OCI-LY7 (cell line): Measurements from ENCODE around the gene PPP1R14C. TPM values are rescaled to one million over a fixed set of nuclear protein-coding genes. Genes with fewer than 3 reads are reported as not detected.
"Not testable (repeated sequence)": the region's sequence is repeated elsewhere in the genome, so short reads cannot be mapped to it uniquely, and the experiment has no call there.

Source experiments
- BruUV-seq: library from RNA; stranded (reverse); fragments of 400-500 nt; replicated peaks from 2 replicates; lab custom pipeline; 2021; lab: Mats Ljungman, UMichigan
- CTCF ChIA-PET: fragments of 300-600 bp; sonication (Branson Sonifier 250); formaldehyde crosslinking; loops from one replicate; lab custom pipeline; 2022; ENCODE audit warnings: antibody characterized with exemption; ENCODE audit not compliant: unreplicated experiment; lab: Charles Lee
- POLR2A ChIA-PET: fragments of 300-600 bp; sonication (Branson Sonifier 250); formaldehyde crosslinking; loops from one replicate; lab custom pipeline; 2022; ENCODE audit warnings: antibody characterized with exemption; lab: Charles Lee
- DNase-seq: peaks from one replicate; pipeline ENCODE4 v3.0.0-alpha.2; 2015; ENCODE audit warnings: low spot score
- H2AFZ ChIP-seq: fragments of 200-600 bp; sonication (generic), shearing (Covaris generic); 2 replicates; pipeline ENCODE4 v1.6.1; 2014; ENCODE audit warnings: mild to moderate bottlenecking, antibody characterized with exemption, low read length, moderate library complexity
- H3K27ac ChIP-seq: fragments of 200-600 bp; sonication (generic); 2 replicates; pipeline ENCODE4 v1.5.1; 2014; ENCODE audit warnings: mixed run types, low read depth, mild to moderate bottlenecking, moderate library complexity, low read length, inconsistent platforms; ENCODE audit not compliant: poor library complexity, severe bottlenecking
- H3K36me3 ChIP-seq: fragments of 200-600 bp; sonication (generic); 2 replicates; pipeline ENCODE4 v1.6.1; 2014; ENCODE audit warnings: mild to moderate bottlenecking, antibody characterized with exemption, low read length, moderate library complexity, mixed read lengths; ENCODE audit not compliant: insufficient read depth
- H3K4me1 ChIP-seq: fragments of 200-600 bp; sonication (generic); 2 replicates; pipeline ENCODE4 v1.5.1; 2014; ENCODE audit warnings: mild to moderate bottlenecking, low read length; ENCODE audit not compliant: insufficient read depth, poor library complexity, severe bottlenecking
- H3K4me2 ChIP-seq: fragments of 200-600 bp; sonication (generic); 2 replicates; pipeline ENCODE4 v1.6.1; 2014; ENCODE audit warnings: mild to moderate bottlenecking, low read length
- H3K4me3 ChIP-seq: fragments of 200-600 bp; sonication (generic); 2 replicates; pipeline ENCODE4 v1.5.1; 2014; ENCODE audit warnings: mild to moderate bottlenecking, low read depth, low read length; ENCODE audit not compliant: poor library complexity, severe bottlenecking
- H3K79me2 ChIP-seq: fragments of 200-600 bp; sonication (generic); 2 replicates; pipeline ENCODE4 v1.6.1; 2016; ENCODE audit warnings: low read depth, mild to moderate bottlenecking, low read length, moderate library complexity, mixed read lengths; ENCODE audit not compliant: insufficient read depth
- H3K9me2 ChIP-seq: fragments of 200-600 bp; sonication (generic); 2 replicates; pipeline ENCODE4 v1.6.1; 2016; ENCODE audit warnings: mild to moderate bottlenecking, low read length, mixed read lengths; ENCODE audit not compliant: insufficient read depth
- H3K9me3 ChIP-seq: fragments of 200-600 bp; sonication (generic); 2 replicates; pipeline ENCODE4 v1.6.1; 2014; ENCODE audit warnings: mild to moderate bottlenecking, mixed run types, low read length, mixed read lengths
- H4K20me1 ChIP-seq: fragments of 200-600 bp; sonication (generic); 2 replicates; pipeline ENCODE4 v1.6.1; 2014; ENCODE audit warnings: mild to moderate bottlenecking, antibody characterized with exemption, low read length, moderate library complexity, mixed read lengths; ENCODE audit not compliant: insufficient read depth
- EZH2phosphoT487 ChIP-seq: fragments of 200-600 bp; sonication (generic); IDR thresholded peaks from 2 replicates; pipeline ENCODE4 v1.6.1; 2018; ENCODE audit warnings: low read depth, borderline replicate concordance, mild to moderate bottlenecking, mixed run types, antibody characterized with exemption, low read length, moderate library complexity, mixed read lengths
- intact Hi-C: fragments of 100-400 bp; cut with micrococcal nuclease; formaldehyde crosslinking; loops from one replicate; pipeline ENCODE4 v1.10.0; 2022; ENCODE audit not compliant: unreplicated experiment
- total RNA-seq, 2 experiments: library from RNA; depleted of rRNA in 1 of 2; stranded (reverse); fragments of >200 nt in 1 of 2; shearing (Covaris generic) in 1 of 2; gene quantifications; 2 replicates each; pipeline ENCODE4 v1.2.3, GENCODE V29; 2014 to 2022
- TF ChIP-seq, protein P1 (sequence below): fragments of 200-600 bp; sonication (generic); conservative IDR thresholded peaks from 2 replicates; pipeline ENCODE4 v1.5.1; 2014; ENCODE audit warnings: mild to moderate bottlenecking, antibody characterized with exemption, low read length, moderate library complexity, mixed read lengths

Gene PPP1R14C
- total RNA-seq, 2 experiments from 2014 or later = 1.8 TPM; not detected in 1

GRCh38 chr6:150134280-150134920 is 8.4 kb upstream of the PPP1R14C start:
- H2AFZ ChIP-seq = no peak overlapping the region
- H3K27ac ChIP-seq = no peak overlapping the region
- no peaks in the 10 kb centered on the region for H3K79me2 ChIP-seq
- no peaks in the 10 kb centered on the region for H4K20me1 ChIP-seq
- no TSS peak for BruUV-seq
- 0 out of 2 replicates have a peak, but pooled peaks cover 13% of the 10 kb centered on the region for H3K9me3 ChIP-seq
- ChIA-PET CTCF (no interaction called here), POLR2A (interaction anchor here (0.6 to 1.3 kb wide), 3 partner anchors 11 to 262 kb away, joined by 3 to 5 read pairs (median 3); no protein-coding TSS in a partner anchor)
- TF ChIP-seq, protein P1, sequence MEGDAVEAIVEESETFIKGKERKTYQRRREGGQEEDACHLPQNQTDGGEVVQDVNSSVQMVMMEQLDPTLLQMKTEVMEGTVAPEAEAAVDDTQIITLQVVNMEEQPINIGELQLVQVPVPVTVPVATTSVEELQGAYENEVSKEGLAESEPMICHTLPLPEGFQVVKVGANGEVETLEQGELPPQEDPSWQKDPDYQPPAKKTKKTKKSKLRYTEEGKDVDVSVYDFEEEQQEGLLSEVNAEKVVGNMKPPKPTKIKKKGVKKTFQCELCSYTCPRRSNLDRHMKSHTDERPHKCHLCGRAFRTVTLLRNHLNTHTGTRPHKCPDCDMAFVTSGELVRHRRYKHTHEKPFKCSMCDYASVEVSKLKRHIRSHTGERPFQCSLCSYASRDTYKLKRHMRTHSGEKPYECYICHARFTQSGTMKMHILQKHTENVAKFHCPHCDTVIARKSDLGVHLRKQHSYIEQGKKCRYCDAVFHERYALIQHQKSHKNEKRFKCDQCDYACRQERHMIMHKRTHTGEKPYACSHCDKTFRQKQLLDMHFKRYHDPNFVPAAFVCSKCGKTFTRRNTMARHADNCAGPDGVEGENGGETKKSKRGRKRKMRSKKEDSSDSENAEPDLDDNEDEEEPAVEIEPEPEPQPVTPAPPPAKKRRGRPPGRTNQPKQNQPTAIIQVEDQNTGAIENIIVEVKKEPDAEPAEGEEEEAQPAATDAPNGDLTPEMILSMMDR = no peak
- TF ChIP-seq EZH2phosphoT487 = no peak
- H3K4me2 ChIP-seq = no peak overlapping the region
- H3K36me3 ChIP-seq = no peaks in the 10 kb centered on the region
- intact Hi-C loops = no loop called here
- DNase-seq = no peak
- H3K4me1 ChIP-seq = no peaks in the 10 kb centered on the region
- H3K4me3 ChIP-seq = no peak overlapping the region
- H3K9me2 ChIP-seq = no peaks in the 10 kb centered on the region

- CTCF ChIA-PET, H3K79me2 ChIP-seq, H2AFZ ChIP-seq, H3K9me2 ChIP-seq, DNase-seq, H4K20me1 ChIP-seq, H3K4me3 ChIP-seq, H3K4me1 ChIP-seq, H3K4me2 ChIP-seq, BruUV-seq, intact Hi-C loops, H3K27ac ChIP-seq, H3K36me3 ChIP-seq: not testable (repeated sequence)
- 0 out of 2 replicates have a peak, but pooled peaks cover 13% of the 10 kb centered on the region for H3K9me3 ChIP-seq
- POLR2A ChIA-PET = interaction anchor here (0.9 kb wide), 1 partner anchor 56 kb away, joined by 3 read pairs; no protein-coding TSS in a partner anchor
These were observed 5.1 kb upstream of the PPP1R14C start for GRCh38 chr6:150137711-150138110.

GRCh38 chr6:150138638-150139037 is 4.2 kb upstream of the PPP1R14C start:
- CTCF ChIA-PET = no interaction called here
- no peak for DNase-seq

More at GRCh38 chr6:150138638-150139037, 4.2 kb upstream of the PPP1R14C start:
- H3K4me2 ChIP-seq = no peak overlapping the region
- H3K4me3 ChIP-seq = no peak overlapping the region
- 0 out of 2 replicates have a peak, but pooled peaks cover 13% of the 10 kb centered on the region for H3K9me3 ChIP-seq
- no peak overlapping the region for H2AFZ ChIP-seq
- no peaks in the 10 kb centered on the region for H4K20me1 ChIP-seq
- no peak overlapping the region for H3K27ac ChIP-seq
- H3K36me3 ChIP-seq = no peaks in the 10 kb centered on the region
- intact Hi-C loops = no loop called here
- no peaks in the 10 kb centered on the region for H3K9me2 ChIP-seq
- POLR2A ChIA-PET = interaction anchor here (0.7 to 0.9 kb wide), 2 partner anchors 41 to 57 kb away, joined by 3 to 4 read pairs; no protein-coding TSS in a partner anchor
- TF ChIP-seq, protein P1 = no peak
- no peak for TF ChIP-seq EZH2phosphoT487
- H3K79me2 ChIP-seq = no peaks in the 10 kb centered on the region
- no TSS peak for BruUV-seq
- peaks cover 6% of the 10 kb centered on the region for H3K4me1 ChIP-seq
